ENCODE results near the gene PLA2G2F.

Gene PLA2G2F

GRCh38 chr1:20195462-20195780, 56.3 kb downstream of the PLA2G2F start:
- TF ChIP-seq FOXP2 (optimal IDR thresholded peaks at IDR 0.05; ENCODE audit: borderline replicate concordance, extremely low read depth, extremely low read length, insufficient read depth) (no peak), SIN3A (IDR thresholded peaks at IDR 0.05; ENCODE audit: borderline replicate concordance, insufficient read depth, low read length) (no peak), POLR2AphosphoS5 (IDR thresholded peaks at IDR 0.05; ENCODE audit: low read depth, low read length) (no peak), TAF1 (IDR thresholded peaks at IDR 0.05; ENCODE audit: borderline replicate concordance, insufficient read depth, low read length) (no peak), REST (IDR thresholded peaks at IDR 0.05; ENCODE audit: insufficient read depth in 1 of 2, low read depth in 2 of 2, low read length in 2 of 2) (no peak)

GRCh38 chr1:20197329-20197791, 58.2 kb downstream of the PLA2G2F start:
- TF ChIP-seq REST (IDR thresholded peaks at IDR 0.05; ENCODE audit: insufficient read depth in 1 of 2, low read depth in 2 of 2, low read length in 2 of 2) = no peak
- no peak for TF ChIP-seq POLR2AphosphoS5 (IDR thresholded peaks at IDR 0.05; ENCODE audit: low read depth, low read length)
- TF ChIP-seq TAF1 (IDR thresholded peaks at IDR 0.05; ENCODE audit: borderline replicate concordance, insufficient read depth, low read length) = no peak
- TF ChIP-seq FOXP2 (optimal IDR thresholded peaks at IDR 0.05; ENCODE audit: borderline replicate concordance, extremely low read depth, extremely low read length, insufficient read depth) = no peak
- no peak for TF ChIP-seq SIN3A (IDR thresholded peaks at IDR 0.05; ENCODE audit: borderline replicate concordance, insufficient read depth, low read length)

GRCh38 chr1:20198296-20198695, 59.2 kb downstream of the PLA2G2F start:
- TF ChIP-seq SIN3A (IDR thresholded peaks at IDR 0.05; ENCODE audit: borderline replicate concordance, insufficient read depth, low read length) (no peak), POLR2AphosphoS5 (IDR thresholded peaks at IDR 0.05; ENCODE audit: low read depth, low read length) (no peak), FOXP2 (optimal IDR thresholded peaks at IDR 0.05; ENCODE audit: borderline replicate concordance, extremely low read depth, extremely low read length, insufficient read depth) (no peak), TAF1 (IDR thresholded peaks at IDR 0.05; ENCODE audit: borderline replicate concordance, insufficient read depth, low read length) (no peak)

- TF ChIP-seq TAF1 (IDR thresholded peaks at IDR 0.05; ENCODE audit: borderline replicate concordance, insufficient read depth, low read length) = no peak
- TF ChIP-seq POLR2AphosphoS5 (IDR thresholded peaks at IDR 0.05; ENCODE audit: low read depth, low read length) = no peak
- TF ChIP-seq SIN3A (IDR thresholded peaks at IDR 0.05; ENCODE audit: borderline replicate concordance, insufficient read depth, low read length) = no peak
- no peak for TF ChIP-seq REST (IDR thresholded peaks at IDR 0.05; ENCODE audit: insufficient read depth in 1 of 2, low read depth in 2 of 2, low read length in 2 of 2)
- no peak for TF ChIP-seq FOXP2 (optimal IDR thresholded peaks at IDR 0.05; ENCODE audit: borderline replicate concordance, extremely low read depth, extremely low read length, insufficient read depth)
Measured at GRCh38 chr1:20198918-20199317, 59.8 kb downstream of the PLA2G2F start.

- TF ChIP-seq POLR2AphosphoS5 (IDR thresholded peaks at IDR 0.05; ENCODE audit: low read depth, low read length) (no peak), TAF1 (IDR thresholded peaks at IDR 0.05; ENCODE audit: borderline replicate concordance, insufficient read depth, low read length) (no peak), REST (IDR thresholded peaks at IDR 0.05; ENCODE audit: insufficient read depth in 1 of 2, low read depth in 2 of 2, low read length in 2 of 2) (no peak), FOXP2 (optimal IDR thresholded peaks at IDR 0.05; ENCODE audit: borderline replicate concordance, extremely low read depth, extremely low read length, insufficient read depth) (no peak), SIN3A (IDR thresholded peaks at IDR 0.05; ENCODE audit: borderline replicate concordance, insufficient read depth, low read length) (no peak)
Measured at GRCh38 chr1:20199403-20199802, 60.3 kb downstream of the PLA2G2F start.

Data from PFSK-1 (cell line).